ENCODE data around the gene PLEKHA6.

The PLEKHA6 gene

GRCh38 chr1:204176049-204176448, 183.7 kb downstream of the PLEKHA6 start:
- DNase-seq = no peak

GRCh38 chr1:204174958-204175357, 184.8 kb downstream of the PLEKHA6 start:
- no peak for DNase-seq

GRCh38 chr1:204172404-204173029, 187.2 kb downstream of the PLEKHA6 start:
- DNase-seq = no peak

GRCh38 chr1:204171751-204172178, 188.0 kb downstream of the PLEKHA6 start:
- DNase-seq = peak; percentile 33 to 56

- no peak for DNase-seq
These were observed 189.1 kb downstream of the PLEKHA6 start for GRCh38 chr1:204170494-204171155.

GRCh38 chr1:204169858-204170257, 189.9 kb downstream of the PLEKHA6 start:
- DNase-seq = no peak

Measured in SW 1271 (cell line).